NCI-H2081 treated with DMSO at 0.1 percent for 48 hours (cell line): ENCODE data around the gene KCNJ6.

ENCODE experiments used
- DNase-seq: peaks from one replicate; lab custom pipeline; 2025; lab: John Stamatoyannopoulos, UW

KCNJ6 gene

DNA sequence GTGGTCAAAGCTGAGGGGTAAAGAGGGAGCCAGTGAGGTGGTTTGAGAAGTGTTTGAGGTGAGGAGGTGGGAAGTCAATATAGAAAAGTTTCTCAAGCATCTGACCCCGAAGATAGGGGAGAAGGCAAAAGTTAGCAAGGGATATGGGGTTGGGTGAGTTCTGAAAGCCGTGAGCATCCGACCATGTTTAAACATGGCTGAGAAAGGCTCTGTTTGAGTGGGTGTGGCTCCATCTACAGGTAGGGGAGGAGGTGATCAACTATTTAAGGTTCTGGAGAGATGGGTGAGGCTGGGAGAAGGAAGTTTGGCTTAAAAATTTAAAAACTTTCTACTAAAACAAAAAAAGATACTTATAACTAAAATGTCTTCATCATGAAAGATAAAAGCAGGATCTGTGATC, 273.8 kb downstream of the KCNJ6 start:
- DNase-seq, result no peak

DNA sequence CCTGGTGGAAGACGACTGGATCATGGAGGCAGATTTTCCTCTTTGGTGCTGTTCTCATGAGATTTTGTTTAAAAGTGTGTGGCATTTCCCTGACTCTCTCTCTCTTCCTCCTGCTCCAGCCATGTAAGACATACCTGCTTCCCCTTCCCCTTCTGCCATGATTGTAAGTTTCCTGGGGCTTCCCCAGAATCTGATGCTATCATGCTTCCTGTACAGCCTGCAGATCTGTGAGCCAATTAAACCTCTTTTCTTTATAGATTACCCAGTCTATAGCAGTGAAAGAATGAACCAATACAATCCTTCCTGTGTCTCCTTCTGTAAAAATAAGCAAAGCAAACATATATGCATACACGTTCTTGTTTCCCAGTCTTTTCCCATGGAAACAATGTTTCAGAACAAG, 276.5 kb downstream of the KCNJ6 start:
- no peak for DNase-seq

DNA sequence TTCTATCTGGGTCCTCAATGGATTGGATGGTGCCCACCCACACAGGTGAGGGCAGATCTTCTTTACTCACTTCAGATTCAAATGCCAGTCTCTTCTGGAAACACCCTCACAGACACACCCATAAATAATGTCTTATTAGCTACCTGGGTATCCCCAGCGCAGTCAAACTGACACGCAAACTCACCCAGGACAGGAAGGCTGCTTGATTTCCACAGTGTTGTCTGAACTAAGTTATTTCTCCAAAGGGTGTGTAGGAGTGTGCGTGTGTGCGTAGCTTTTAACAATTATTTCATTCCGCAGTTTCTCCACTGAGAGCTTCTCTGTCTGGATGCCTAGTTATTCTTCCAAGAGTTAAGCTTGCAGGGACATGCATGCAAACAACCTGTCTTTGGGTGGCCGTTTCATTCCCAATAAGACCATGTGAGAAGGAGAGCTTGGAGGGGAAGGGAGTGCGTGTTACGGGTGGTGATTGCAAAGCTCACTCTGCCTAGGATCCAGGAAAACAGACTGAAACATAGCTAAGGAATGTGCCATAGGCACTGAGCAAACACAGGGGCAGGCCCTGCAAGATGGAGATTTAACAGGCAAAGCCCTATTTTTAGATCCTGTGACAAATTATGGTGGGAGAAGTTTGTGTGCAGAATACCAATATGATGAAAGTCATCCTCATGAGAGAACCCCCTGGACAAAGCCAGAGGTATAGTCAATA, 280.0 kb downstream of the KCNJ6 start:
- DNase-seq, result no peak

DNA sequence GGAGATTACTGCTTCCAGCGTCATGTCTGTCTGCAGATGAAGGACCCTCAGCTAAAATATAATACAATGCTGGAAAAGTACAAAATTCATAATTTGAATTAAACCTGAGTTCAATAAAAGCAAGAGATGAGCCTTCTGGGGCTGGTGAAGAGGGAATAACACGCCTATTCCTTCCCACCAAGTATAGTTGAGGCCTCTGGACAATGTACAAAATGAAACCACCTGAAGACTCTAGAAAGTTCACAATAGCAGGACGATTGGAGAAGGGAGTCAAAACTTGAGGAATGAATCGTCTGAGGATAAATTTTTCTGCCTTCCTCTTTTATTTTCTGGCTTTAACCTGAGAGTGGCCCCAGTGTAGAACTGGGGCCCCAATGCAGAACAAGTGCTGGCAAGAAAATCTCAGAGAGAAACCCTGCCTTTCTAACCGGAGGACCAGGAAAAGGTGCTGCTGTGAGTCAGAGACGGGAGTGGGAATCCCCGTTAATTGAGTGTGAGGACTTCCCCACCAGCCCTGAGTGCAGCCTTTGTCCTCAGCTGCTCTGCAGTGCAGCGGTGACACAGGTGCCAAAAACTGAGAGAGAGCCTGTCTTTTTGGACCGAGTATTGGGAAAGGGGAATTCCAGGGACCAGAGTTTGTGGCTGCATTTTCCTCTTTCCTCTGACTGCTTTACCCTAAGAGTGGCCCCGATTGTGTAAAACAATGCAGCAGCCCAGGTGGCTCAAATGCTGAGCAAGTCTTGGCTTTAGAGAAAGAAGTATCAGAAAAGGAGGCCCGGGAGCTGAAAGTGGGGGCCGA, 284.7 kb downstream of the KCNJ6 start:
- no peak for DNase-seq

DNA sequence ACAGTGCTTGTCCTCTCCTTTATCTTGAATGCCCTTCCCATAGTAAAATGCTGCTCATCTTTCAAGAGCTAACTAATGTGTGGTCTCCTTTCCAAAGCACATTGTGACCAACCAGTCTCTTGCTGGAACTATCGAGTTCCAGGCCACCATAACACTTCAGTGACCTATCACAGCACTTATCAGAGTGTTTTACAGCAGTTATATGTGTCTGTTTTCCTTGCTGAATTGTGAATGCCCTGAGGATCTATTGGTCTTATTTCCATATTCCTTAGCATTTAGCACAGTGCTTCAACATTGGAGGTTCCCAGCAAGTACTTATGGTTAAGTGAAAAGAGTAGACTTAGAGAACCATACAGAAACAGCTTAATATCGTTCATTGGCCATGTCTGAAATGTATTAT, 285.4 kb downstream of the KCNJ6 start:
- DNase-seq, result no peak

DNA sequence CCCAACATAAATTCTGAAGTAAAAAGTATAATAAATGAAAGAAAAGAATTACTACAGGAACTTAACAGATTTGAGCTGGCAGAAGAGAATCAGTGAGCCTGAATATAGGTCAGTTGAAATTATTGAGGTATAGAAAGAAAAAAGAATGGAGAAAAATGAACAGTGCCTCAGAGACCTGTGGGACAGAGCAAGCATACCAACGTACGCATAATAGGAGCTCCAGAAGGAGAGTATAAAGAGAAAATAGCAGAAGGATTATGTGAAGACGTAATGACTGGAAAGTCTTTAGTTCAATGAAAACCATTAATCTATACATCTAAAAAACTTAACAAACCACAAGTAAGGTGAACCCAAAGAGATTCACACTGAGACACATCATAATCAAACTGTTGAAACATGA, 287.9 kb downstream of the KCNJ6 start:
- DNase-seq, result no peak

DNA sequence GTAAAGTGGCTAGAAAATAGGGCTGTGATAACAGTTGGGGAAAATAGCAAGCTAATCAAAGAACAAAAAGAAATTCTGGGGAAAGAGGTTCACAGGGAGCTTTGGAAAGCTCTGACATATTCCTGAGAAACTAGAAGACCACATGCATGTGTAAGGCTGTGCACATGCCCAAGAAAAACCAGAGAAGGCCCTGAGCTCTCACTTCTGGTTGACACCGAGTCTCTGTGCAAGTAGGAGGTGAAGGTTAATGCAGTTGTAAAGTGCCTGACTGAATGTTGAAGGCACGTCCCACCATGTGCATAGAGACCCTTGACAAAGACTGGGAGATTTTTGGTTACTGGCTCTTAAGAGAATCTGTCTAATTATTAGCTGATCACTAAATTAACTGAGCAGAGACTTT, 288.7 kb downstream of the KCNJ6 start:
- DNase-seq, result no peak

DNA sequence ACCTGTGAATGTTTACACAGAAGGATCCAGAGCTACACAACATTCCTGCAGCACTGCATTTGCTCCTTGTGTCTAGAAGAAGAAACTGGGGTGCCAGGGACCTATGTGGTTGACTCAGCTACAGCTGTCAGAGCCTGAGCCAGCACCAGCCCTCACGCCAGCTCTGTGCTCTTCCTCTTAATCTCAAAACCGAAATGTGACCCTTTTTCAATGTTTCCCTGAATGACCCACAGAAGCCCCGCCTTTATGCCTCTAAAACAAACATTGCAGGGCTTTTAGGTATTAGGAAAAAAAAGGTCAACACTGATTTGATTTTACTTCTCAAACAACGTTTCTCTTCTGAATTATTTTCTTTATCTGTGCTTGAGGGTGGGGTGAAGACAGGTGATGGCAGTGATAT, 289.2 kb downstream of the KCNJ6 start:
- no peak for DNase-seq

DNA sequence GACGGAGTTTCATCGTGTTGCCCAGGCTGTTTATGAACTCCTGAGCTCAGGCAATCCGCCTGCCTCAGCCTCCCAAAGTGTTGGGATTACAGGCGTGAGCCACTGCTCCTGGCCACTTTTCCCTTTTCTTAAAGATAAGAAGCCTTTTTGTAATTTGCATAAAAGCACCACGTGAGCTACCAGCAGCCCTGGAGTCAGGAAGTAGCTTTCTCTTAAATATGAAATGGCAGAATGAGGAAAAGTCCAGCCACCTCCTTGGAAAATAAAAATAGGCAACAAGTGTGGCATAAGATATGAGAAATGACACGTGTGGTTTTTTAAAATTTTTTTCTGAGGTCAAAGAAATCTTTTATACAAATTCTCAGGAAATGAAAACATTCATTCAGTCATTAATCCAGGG, 289.9 kb downstream of the KCNJ6 start:
- no peak for DNase-seq

DNA sequence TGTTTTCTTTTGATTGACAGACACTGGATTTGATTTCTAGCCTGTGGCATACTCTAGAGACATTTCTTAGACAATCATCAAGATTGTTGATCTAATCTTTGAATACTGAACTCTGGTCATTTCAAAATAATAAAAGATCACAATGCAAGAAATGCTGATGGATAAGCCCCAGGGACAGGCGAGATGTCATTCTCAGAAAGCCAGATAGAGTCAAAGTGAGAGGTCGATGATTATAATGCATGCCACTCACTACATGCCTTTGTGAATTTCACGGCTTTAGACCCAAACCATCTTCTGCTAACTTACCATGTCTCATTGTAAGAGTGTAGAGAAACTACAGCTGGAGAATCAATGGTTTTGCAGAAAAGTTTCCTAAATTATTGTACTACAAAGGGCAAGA, 292.6 kb downstream of the KCNJ6 start:
- no peak for DNase-seq

DNA sequence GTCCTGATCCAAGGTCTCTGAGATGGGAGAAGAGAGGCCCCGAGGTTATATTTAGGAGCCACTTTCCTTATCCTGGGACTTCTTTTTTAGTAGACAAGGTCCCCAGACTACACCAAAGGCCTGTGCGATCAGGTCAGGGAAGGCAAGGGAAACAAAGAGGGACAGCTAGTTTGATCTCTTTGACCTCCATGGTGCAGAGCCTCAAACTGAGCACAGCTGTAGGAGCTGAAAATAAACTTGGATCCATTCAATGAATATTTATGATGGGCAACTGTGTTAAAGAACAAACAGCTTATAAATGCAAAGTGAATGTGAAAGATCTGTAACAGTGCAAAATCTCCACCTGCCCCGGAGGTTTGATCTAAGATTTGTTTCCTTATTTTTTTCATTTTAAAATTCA, 293.1 kb downstream of the KCNJ6 start:
- no peak for DNase-seq

DNA sequence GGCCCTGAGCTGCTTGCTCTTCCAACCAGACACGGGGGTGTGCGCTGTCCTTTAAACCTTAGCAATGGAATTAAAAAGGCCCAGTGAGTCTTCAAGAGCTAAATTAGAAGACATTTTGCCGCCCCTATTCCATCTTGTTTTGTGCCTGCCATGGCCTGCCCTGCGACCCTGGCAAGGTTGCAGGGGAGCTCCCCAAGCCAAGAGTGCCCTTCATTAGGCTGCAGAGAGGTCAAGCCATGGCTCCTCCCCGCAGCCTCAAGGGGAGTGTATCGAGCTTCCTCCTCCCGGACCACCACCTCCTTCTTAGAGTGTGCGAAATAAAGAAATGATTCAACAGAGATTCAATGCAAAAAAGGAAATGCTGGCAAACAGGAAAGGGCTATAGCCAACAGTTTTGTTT, 293.5 kb downstream of the KCNJ6 start:
- no peak for DNase-seq

DNA sequence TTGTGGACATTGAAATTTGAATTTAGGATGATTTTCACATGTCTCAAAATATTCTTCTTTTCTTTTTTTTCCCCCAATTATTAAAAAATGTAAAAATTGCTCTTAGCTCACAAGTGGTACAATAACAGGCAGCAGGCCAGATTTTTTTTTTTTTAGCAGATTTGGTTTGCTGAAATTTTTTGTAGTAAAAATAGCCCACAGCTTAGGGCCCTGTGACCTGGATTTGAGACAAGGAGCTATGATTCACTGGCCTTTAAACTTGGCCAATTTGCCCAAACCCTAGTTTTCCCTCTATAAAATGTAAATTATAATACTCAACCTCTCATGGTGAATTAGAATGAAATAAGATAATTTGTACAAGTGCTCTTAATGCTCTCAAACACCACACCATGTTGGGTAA, 295.9 kb downstream of the KCNJ6 start:
- no peak for DNase-seq

DNA sequence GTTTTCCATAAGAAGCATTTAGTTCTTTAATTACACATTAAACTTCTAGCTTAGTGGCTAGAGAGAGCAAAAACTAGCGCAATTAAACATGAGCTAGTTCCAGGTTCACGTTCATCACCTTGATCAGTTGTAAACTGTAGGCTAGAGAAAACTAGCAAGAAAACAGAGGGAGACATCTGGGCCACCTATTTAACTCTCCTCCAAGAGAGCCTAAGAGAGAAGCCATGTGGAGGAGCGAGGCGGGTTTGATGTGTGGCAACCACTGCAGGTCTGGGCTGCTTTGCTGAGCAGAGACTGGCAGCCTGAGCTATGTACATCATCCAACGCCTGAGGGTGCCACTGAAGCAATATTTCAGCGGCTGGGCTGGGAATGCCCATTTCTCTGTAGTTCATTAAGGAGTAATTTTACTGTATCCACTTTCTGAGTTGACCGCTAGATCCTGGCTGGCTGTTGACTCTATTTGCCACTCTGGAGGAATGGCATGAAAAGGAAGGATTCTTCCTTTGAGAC, 296.7 kb downstream of the KCNJ6 start:
- DNase-seq, result no peak

DNA sequence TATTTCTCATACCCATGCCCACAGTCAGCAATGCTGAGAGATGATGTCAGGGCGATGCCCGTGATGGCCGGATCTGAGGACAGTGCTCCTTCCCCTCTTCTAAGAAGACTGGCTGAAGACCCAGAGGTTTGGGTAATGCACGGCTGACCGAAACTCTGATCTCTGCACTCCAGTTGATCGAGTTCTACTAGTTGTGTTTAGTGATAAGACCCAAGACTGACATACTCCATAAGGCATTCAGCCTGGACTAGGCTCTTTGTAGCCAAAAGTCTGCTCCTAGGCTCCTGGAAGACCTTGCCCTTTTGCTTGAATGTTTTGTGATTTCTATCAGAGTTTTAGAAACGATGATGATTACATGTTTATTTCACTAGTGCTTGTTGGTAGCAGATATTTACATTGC, 298.2 kb downstream of the KCNJ6 start:
- no peak for DNase-seq

DNA sequence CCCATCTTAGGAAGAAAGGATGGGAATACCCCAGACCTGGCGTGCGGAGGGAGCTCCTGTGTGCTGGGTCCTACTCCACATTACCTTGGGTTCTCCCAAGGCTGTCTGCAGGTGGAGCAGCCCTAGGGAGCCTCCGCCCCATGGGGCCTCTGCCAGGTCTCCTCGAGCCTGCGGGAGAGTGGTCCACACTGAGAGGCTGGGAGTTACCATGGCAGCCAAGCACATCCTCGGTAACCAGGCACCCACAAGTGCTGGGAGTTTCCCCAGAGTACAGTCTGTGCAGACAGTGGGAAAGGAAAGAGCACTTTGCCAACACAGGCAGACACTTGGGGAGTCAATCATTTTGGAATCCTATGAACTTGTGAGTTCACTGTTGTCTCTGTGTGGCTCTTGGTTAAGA, 300.3 kb downstream of the KCNJ6 start:
- DNase-seq, result no peak

DNA sequence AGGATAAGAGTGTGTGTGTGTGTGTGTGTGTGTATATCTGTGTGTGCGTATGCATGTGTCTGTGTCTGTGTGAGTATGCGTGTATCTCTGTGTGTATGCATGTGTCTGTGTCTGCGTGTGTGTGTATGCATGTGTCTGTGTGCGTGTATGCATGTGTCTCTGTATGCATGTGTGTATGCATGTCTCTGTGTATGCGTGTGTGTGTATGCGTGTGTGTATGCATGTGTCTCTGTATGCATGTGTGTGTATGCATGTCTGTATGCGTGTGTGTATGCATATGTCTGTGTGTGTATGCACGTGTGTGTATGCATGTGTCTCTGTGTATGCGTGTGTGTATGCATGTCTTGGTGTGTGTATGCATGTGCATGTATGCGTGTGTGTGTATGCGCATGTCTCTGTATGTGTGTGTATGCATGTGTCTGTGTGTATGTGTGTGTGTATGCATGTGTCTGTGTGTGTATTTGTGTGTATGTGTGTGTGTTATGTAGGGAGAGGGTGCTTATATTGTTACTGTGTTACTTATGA, 301.8 kb downstream of the KCNJ6 start:
- no peak for DNase-seq

DNA sequence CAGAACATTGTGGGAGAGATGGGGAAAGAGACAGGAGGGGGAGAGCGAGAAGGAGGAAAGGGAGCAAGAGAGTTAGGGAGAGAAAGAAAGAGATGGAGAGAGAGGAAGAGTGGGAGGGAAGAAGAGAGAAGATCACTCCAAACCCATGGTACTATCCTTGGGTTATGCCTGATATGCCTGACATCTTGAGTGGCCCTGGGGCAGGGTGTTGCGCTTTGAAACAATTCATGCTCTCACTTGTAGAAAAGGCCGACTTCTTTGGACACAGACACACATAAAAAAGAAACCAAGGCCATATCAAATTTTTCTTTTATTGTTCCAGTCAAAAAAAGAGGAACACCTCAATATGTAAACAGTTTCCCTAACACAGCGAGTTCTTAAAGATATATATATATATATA, 309.2 kb downstream of the KCNJ6 start:
- DNase-seq, result no peak

DNA sequence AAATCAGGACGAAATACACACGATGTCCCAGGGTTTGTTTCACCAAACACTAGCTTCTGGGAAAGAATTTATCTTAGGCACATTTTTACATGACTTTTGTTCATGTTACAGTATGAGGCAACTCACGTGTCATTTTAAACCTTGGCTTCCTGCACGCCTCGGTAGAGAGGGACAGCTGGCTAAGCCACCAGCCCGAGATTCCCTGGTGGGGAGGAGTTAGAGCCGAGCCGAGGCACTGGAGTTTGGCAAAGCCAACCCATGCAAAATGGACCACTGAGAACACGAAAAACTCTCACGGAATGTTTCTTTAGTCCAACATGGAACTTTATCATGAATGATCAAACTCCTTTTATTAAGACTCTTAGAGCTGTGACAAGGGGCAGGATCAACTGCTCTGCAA, 309.7 kb downstream of the KCNJ6 start:
- DNase-seq, result no peak

DNA sequence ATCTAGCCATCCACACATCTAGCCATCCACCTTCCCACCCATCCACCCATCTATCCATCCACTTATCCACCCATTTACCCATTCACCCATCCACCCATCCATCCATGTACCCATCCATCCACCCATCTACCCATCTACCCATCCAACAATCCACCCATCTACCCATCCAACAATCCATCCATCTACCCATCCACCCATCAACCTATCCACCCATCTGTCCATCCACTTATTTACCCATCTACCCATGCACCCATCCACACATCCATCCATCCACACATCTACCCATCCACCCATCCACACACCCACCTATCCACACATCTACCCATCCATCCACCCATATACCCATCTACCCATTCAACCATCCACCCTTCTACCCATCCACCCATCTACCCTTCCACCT, 311.3 kb downstream of the KCNJ6 start:
- no peak for DNase-seq

DNA sequence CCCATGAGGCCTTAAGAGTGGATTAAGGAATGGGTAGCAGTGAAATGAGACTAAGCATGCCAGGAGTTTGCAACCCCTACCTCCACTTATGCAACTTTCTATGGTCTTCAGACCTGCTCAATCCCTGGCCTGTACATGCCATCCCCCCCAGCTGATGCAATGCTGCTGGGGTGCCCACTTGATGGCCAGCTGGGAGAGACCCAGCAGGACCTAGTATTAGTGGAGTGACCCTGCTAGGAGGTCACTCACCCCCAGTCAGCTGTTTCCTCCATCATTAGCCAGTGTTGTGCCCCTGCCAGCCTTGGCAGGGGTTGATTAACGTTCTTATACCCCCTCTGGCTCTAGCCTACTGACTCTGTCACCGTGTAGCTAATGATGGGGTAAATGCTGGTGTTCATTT, 313.1 kb downstream of the KCNJ6 start:
- DNase-seq, result no peak

DNA sequence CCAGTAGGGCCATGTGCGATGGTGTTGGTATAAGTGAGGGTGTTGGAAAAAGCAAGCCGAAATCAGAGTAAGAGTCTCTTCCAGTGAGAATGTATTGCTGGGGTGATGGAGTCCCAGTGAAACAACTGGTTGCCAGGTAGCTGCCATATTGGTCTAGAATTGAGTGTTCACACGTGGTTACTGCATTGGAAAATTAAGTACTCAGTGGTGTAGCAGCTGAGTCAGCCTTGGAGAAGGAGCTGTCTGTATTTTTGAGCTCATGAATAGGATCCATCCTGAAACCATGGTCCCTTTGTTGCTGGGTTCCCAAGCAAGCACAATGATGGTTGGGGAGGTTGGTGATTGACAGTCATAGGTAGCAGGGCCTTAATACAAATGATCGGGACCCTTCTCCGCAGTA, 314.3 kb downstream of the KCNJ6 start:
- DNase-seq, result no peak

DNA sequence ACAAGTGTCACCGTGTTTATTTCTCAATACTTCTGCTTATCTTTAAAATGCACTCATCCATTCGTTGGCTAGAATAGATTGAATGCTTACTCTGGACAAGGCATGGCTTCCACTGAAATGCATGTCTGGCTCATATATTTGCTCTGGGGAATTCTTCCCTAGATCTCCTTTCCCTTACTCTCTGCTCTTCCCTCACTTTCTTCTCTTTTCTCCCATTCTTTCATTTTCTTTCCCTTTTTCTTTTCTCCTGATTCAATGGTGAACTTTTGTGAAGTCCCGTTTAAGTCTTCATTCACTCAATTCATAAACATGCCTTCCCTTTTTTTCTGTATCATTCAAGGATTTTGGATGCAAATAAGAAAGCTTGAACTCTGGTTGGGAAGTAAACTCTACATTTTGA, 315.2 kb downstream of the KCNJ6 start:
- no peak for DNase-seq
